ENCODE data around the gene FBXL7.

FBXL7 gene

DNA sequence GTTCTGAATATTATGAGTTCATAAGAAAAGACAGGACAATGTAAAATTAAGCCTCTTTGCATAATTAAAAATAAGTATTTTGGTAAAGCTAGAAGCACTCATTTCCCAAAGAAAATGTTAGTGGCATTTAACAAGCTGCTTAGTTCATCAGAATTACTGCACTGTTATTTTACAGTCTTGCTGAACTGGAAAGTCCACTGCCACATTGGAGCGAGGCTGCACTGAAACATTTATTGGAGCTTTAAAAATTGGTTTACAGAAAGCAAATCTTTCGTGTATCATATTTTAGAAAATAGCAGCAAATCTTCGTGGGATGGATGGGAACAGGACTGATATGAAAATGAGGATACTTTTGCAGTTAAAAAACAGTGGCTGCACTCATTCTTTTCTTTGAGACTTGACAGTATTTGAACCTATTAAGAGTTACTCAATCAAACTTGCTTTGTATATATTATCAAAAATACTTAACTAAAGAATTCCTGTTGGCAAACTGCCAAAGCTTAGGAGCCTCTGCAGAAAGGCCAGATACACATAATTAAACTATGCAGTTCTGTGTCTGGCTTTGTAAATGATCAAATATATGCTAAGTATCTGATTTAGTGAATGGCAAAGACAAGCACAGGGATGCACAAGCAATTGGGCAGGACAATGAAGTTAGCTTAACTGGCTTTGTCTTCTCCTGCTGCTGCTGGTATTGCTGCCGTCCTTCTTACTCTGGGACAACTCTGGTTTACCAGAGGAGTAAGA lies 16.5 kb upstream of the FBXL7 start:
- peak; percentile 67 for DNase-seq (ENCODE audit: low read depth)
- H3K4me3 ChIP-seq (ENCODE audit: low read depth, low read length) = no peak overlapping the region
- TF ChIP-seq, protein P1, sequence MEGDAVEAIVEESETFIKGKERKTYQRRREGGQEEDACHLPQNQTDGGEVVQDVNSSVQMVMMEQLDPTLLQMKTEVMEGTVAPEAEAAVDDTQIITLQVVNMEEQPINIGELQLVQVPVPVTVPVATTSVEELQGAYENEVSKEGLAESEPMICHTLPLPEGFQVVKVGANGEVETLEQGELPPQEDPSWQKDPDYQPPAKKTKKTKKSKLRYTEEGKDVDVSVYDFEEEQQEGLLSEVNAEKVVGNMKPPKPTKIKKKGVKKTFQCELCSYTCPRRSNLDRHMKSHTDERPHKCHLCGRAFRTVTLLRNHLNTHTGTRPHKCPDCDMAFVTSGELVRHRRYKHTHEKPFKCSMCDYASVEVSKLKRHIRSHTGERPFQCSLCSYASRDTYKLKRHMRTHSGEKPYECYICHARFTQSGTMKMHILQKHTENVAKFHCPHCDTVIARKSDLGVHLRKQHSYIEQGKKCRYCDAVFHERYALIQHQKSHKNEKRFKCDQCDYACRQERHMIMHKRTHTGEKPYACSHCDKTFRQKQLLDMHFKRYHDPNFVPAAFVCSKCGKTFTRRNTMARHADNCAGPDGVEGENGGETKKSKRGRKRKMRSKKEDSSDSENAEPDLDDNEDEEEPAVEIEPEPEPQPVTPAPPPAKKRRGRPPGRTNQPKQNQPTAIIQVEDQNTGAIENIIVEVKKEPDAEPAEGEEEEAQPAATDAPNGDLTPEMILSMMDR (conservative IDR thresholded peaks at IDR 0.05; ENCODE audit: low read depth, low read length) = no peak

DNA sequence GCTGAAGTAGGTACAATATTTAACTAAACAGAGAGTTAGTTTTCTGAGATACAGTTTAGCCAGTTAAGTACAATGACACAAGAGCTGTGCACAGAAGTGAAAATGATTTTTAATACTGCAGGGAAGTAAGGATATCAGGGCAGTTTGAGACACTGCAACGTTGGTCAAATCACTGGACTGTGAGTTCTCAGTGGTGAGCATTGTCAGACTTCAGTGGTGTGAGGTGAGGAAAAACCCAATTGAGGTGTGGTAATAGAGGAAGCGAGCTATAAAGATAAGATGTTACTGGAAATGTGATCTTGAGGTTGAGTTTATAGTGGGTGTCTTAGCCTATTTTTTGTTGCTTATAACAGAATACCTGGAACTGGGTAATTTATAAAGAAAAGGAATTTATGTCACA lies 12.8 kb upstream of the FBXL7 start:
- TF ChIP-seq, protein P1 (conservative IDR thresholded peaks at IDR 0.05; ENCODE audit: low read depth, low read length) = no peak
- H3K4me3 ChIP-seq (ENCODE audit: low read depth, low read length) = no peak overlapping the region
- DNase-seq (ENCODE audit: low read depth) = no peak

GRCh38 chr5:15489571-15490235 lies 10.3 kb upstream of the FBXL7 start:
- H3K4me3 ChIP-seq (ENCODE audit: low read depth, low read length) = no peak overlapping the region
- TF ChIP-seq, protein P1 (conservative IDR thresholded peaks at IDR 0.05; ENCODE audit: low read depth, low read length) = no peak
- peak; percentile 54 for DNase-seq (ENCODE audit: low read depth)

DNA sequence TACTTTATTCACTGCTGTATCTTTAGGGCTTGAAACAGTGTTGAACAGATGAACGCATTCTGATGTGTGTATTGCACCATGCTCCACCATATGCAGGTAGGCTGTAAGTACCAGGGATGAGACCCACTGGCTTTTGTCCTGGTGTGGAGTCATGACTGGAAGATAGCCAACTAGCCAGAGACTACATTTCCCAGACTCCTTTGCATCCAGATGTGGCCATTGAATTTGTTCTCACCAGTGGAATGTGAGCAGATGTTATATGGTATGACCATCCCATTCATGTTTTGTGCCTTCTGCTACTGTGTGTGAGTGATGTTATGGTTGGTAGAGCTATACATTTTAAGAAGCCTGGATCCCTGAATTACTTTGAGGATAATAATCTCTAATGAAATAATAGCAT lies 7.4 kb upstream of the FBXL7 start:
- no peak overlapping the region for H3K4me3 ChIP-seq (ENCODE audit: low read depth, low read length)
- peak; percentile 26 for DNase-seq (ENCODE audit: low read depth)
- TF ChIP-seq, protein P1 (conservative IDR thresholded peaks at IDR 0.05; ENCODE audit: low read depth, low read length) = no peak

- no peak overlapping the region for H3K4me3 ChIP-seq (ENCODE audit: low read depth, low read length)
- no peak for DNase-seq (ENCODE audit: low read depth)
- TF ChIP-seq, protein P1 (conservative IDR thresholded peaks at IDR 0.05; ENCODE audit: low read depth, low read length) = no peak
These were observed 6.5 kb upstream of the FBXL7 start for GRCh38 chr5:15493501-15493900.

DNA sequence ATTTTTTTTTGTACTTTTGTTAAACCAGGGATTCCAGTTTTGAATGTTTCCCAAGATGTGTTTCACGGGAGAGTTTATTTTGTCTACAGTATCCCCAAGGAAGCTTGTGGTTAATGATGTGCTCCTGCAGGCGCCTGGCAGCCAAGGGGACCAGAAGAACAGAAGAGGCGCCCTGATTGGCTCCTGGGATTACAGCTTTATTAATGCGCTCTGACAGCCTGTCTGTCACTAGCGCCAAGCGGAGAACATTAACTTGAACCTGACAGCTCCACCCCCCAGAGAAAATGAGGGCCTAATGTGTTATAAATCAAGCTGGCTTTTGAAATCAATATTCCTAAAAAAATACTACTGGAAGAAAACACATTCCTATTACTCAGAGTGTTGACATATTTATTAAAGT lies 5.0 kb upstream of the FBXL7 start:
- TF ChIP-seq, protein P1 (conservative IDR thresholded peaks at IDR 0.05; ENCODE audit: low read depth, low read length) = no peak
- no peak overlapping the region for H3K4me3 ChIP-seq (ENCODE audit: low read depth, low read length)

DNA sequence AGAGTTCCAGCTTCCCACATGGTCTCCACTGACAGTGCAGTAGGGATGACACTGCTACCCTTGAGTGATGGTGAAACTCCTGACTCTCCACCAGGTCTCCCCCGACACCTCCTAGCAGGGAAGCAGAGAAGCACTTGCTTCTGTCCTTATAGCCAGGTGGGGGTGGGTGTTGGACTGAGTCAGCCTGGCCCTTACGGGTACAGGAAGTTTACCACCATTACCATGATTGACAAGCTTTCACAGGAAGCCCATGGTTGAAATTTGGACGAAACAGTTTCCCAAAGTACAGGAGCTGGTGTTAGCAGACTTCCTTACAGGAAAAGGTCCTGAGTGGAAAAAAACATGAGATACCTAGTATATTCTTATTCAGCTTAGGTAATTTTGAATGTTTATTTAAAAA lies 3.1 kb upstream of the FBXL7 start:
- no peak for DNase-seq (ENCODE audit: low read depth)
- TF ChIP-seq, protein P1 (conservative IDR thresholded peaks at IDR 0.05; ENCODE audit: low read depth, low read length) = no peak
- H3K4me3 ChIP-seq (ENCODE audit: low read depth, low read length) = no peak overlapping the region

More for the DNA sequence above, 5.0 kb upstream of the FBXL7 start:
- DNase-seq (ENCODE audit: low read depth) = no peak
